Smooth muscle cell (in vitro differentiated cells): ENCODE data around the gene CIDEA. TPM values are rescaled to one million over a fixed set of nuclear protein-coding genes. Genes with fewer than 3 reads are reported as not detected.

Source experiments
- DNase-seq: peaks from one replicate; lab custom pipeline; 2025; ENCODE audit not compliant: unreplicated experiment; lab: John Stamatoyannopoulos, UW
- H2AFZ ChIP-seq: fragments of 200-600 bp; sonication (generic); 2 replicates; pipeline ENCODE4 v1.6.0; 2016; ENCODE audit warnings: antibody characterized with exemption, low read depth, mild to moderate bottlenecking
- H3F3A ChIP-seq: fragments of 200-600 bp; sonication (generic); 2 replicates; pipeline ENCODE4 v1.6.0; 2017; ENCODE audit warnings: antibody characterized with exemption, low read depth
- H3K27ac ChIP-seq: fragments of 200-600 bp; sonication (generic); 2 replicates; pipeline ENCODE4 v1.5.1; 2016; ENCODE audit warnings: low read depth, mild to moderate bottlenecking
- H3K27me3 ChIP-seq: fragments of 200-600 bp; sonication (generic); 2 replicates; pipeline ENCODE4 v1.6.1; 2016; ENCODE audit warnings: low read depth, mild to moderate bottlenecking
- H3K36me3 ChIP-seq: fragments of 200-600 bp; sonication (generic); 2 replicates; pipeline ENCODE4 v1.5.1; 2016; ENCODE audit warnings: low read depth
- H3K4me1 ChIP-seq: fragments of 200-600 bp; sonication (generic); 2 replicates; pipeline ENCODE4 v1.5.1; 2016; ENCODE audit warnings: low read depth
- H3K4me2 ChIP-seq: fragments of 200-600 bp; sonication (generic); 2 replicates; pipeline ENCODE4 v1.6.0; 2016; ENCODE audit warnings: mild to moderate bottlenecking
- H3K4me3 ChIP-seq: fragments of 200-600 bp; sonication (generic); 2 replicates; pipeline ENCODE4 v1.5.1; 2016; ENCODE audit warnings: mild to moderate bottlenecking
- H3K79me2 ChIP-seq: fragments of 200-600 bp; sonication (generic); 2 replicates; pipeline ENCODE4 v1.6.0; 2016; ENCODE audit warnings: low read depth, mild to moderate bottlenecking
- H3K9ac ChIP-seq: fragments of 200-600 bp; sonication (generic); 2 replicates; pipeline ENCODE4 v1.6.0; 2016; ENCODE audit warnings: low read depth
- H3K9me3 ChIP-seq: fragments of 200-600 bp; sonication (generic); replicated peaks from 2 replicates; pipeline ENCODE4 v1.5.1; 2016; ENCODE audit warnings: low read depth
- H4K20me1 ChIP-seq: fragments of 200-600 bp; sonication (generic); 2 replicates; pipeline ENCODE4 v1.6.0; 2016; ENCODE audit warnings: low read depth
- WGBS: methylation state at CpG from one replicate; pipeline ENCODE4 v1.1.7; 2016; ENCODE audit warnings: low lambda C conversion rate; 5-methylcytosine and 5-hydroxymethylcytosine counted together
- polyA plus RNA-seq: library from polyadenylated mRNA; unstranded; fragments of >200 nt; fragmentation: Nextera tagmentation; extraction: Ambion mirVana; gene quantifications from 2 replicates; pipeline ENCODE4 v1.2.1, GENCODE V29; 2016
- total RNA-seq: library from RNA; depleted of rRNA; stranded (reverse); fragments of >200 nt; gene quantifications from 2 replicates; pipeline ENCODE4 v1.2.3, GENCODE V29; 2014
- TF ChIP-seq, protein P1 (sequence below): fragments of 200-600 bp; sonication (generic); IDR thresholded peaks from 2 replicates; pipeline ENCODE4 v1.5.1; 2017; ENCODE audit warnings: borderline replicate concordance, mild to moderate bottlenecking, antibody characterized with exemption; ENCODE audit not compliant: insufficient read depth, poor library complexity, severe bottlenecking

CIDEA gene
- total and polyA plus RNA-seq, 2 experiments from 2014 or later: not detected

DNA sequence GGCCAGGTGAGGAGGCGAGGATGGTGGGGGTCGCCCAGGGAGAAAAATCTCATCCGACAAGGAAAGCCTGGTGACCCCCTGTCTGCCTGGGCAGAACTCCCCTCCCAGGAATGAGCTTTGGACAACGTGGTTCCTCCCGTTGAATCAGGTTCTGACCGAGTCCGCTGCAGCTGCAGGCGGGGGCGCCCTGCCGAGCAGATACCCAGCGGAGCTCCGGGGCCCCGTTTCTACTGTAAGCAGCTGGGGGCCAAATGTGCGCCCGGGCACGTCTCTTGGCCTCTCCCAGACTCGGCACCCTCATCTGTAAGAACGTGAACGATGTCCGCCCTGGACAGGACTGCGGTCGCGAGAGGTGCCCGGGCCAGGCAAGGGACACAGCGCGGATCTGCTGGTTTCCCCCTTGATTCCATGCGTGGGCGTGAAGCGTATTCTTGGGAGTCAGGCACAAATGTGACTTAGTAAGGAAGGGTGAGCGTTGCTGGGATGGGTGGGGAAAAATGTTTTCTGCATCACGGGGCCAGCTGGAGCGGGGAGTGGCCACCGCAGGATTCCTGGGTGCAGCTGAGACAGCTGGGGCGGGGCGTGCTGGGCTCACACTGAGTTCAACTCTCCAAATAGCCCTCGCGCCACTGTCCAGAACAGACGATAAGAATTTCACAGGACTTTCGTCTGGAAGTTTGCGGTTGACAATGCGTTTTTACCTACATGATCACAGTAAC lies 33.7 kb downstream of the CIDEA start:
- H2AFZ ChIP-seq: peak overlapping the region; percentile 39
- H3K79me2 ChIP-seq: no peaks in the 10 kb centered on the region
- peak overlapping the region; percentile 80 for H3K27ac ChIP-seq
- H3F3A ChIP-seq: peaks cover 13% of the 10 kb centered on the region
- TF ChIP-seq, protein P1, sequence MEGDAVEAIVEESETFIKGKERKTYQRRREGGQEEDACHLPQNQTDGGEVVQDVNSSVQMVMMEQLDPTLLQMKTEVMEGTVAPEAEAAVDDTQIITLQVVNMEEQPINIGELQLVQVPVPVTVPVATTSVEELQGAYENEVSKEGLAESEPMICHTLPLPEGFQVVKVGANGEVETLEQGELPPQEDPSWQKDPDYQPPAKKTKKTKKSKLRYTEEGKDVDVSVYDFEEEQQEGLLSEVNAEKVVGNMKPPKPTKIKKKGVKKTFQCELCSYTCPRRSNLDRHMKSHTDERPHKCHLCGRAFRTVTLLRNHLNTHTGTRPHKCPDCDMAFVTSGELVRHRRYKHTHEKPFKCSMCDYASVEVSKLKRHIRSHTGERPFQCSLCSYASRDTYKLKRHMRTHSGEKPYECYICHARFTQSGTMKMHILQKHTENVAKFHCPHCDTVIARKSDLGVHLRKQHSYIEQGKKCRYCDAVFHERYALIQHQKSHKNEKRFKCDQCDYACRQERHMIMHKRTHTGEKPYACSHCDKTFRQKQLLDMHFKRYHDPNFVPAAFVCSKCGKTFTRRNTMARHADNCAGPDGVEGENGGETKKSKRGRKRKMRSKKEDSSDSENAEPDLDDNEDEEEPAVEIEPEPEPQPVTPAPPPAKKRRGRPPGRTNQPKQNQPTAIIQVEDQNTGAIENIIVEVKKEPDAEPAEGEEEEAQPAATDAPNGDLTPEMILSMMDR: no peak
- peak overlapping the region; percentile 77 for H3K9ac ChIP-seq
- no peaks in the 10 kb centered on the region for H3K27me3 ChIP-seq
- no peaks in the 10 kb centered on the region for H3K9me3 ChIP-seq
- no peaks in the 10 kb centered on the region for H3K36me3 ChIP-seq
- no peak for DNase-seq
- 2% methylated on average over 41 of the region's 41 CpGs for WGBS
- H3K4me2 ChIP-seq: peak overlapping the region; percentile 87
- H3K4me1 ChIP-seq: peaks cover 10% of the 10 kb centered on the region
- peak overlapping the region; percentile 55 for H3K4me3 ChIP-seq
- no peaks in the 10 kb centered on the region for H4K20me1 ChIP-seq

DNA sequence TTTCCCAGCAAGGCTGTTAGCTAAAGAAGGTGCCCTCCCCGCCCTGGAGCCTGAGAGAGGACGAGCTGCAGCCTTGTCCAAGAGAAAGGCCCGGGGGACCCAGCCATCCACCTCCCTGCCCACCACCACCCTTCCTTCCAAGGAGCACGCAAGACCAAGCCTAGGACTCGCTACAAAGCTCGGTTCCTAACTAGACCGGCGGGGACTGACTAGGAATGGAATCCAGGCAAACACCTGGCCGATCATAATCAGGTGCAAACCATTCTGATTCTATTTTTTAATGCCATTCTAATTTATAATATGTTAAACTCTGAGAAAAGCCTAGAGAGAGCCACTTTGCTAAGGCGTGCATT lies 34.2 kb downstream of the CIDEA start:
- peak overlapping the region; percentile 51 for H3K9ac ChIP-seq
- peaks cover 10% of the 10 kb centered on the region for H3K4me1 ChIP-seq
- WGBS: 6% methylated on average over 10 of the region's 10 CpGs
- H3K27ac ChIP-seq: peak overlapping the region; percentile 80
- DNase-seq: no peak
- TF ChIP-seq, protein P1: no peak
- H4K20me1 ChIP-seq: no peaks in the 10 kb centered on the region
- no peaks in the 10 kb centered on the region for H3K36me3 ChIP-seq
- no peaks in the 10 kb centered on the region for H3K79me2 ChIP-seq
- no peaks in the 10 kb centered on the region for H3K9me3 ChIP-seq
- H3F3A ChIP-seq: peaks cover 13% of the 10 kb centered on the region
- H3K4me2 ChIP-seq: peak overlapping the region; percentile 87
- H2AFZ ChIP-seq: no peak overlapping the region
- H3K27me3 ChIP-seq: no peaks in the 10 kb centered on the region
- H3K4me3 ChIP-seq: peak overlapping the region; percentile 55

DNA sequence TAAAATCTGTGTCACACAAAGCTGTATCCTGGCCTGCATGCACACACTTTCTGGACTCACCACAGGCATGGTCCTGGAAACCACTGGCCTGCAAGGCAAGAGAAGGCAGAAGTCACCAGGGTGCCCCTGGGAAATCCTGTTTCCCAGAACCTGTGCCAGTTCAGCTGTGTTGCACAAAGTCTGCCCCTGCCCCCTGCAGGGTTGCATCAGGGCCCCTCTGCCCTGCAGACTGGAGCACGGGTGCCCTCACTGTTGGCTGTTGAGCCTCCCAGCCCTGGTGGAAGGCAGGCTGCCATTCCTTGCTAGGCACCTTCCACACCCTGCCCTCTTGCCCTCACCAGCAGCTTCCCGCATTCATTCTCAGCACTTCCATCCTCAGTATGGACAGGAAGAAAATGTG lies 35.9 kb downstream of the CIDEA start:
- DNase-seq: no peak
- TF ChIP-seq, protein P1: no peak
- H3F3A ChIP-seq: peaks cover 13% of the 10 kb centered on the region
- H4K20me1 ChIP-seq: no peaks in the 10 kb centered on the region
- H3K4me3 ChIP-seq: no peak overlapping the region
- H3K27me3 ChIP-seq: no peaks in the 10 kb centered on the region
- H3K79me2 ChIP-seq: no peaks in the 10 kb centered on the region
- no peak overlapping the region for H2AFZ ChIP-seq
- peaks cover 10% of the 10 kb centered on the region for H3K4me1 ChIP-seq
- H3K9ac ChIP-seq: no peak overlapping the region
- H3K4me2 ChIP-seq: no peak overlapping the region
- no peaks in the 10 kb centered on the region for H3K36me3 ChIP-seq
- H3K9me3 ChIP-seq: no peaks in the 10 kb centered on the region
- H3K27ac ChIP-seq: no peak overlapping the region
- 88% methylated on average over 2 of the region's 2 CpGs for WGBS

DNA sequence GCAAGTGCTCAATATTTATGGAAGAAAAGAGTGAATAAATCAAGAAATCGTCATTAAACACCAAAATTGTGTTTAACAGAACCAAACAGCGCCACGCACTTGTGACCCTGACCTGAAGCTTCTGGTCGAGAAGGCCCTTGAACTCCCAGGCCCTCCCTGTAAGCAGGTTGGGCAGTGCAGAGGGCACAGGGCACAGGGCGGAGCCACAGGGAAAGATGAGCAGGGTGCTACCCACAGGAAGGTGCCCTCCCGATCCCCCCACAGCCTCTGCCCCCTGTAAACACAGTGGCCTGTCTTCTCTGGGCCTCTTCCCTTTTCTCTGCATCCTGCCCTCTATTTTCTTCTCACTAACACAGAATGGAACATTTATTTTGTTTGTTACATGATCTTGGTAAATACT lies 37.0 kb downstream of the CIDEA start:
- DNase-seq: no peak
- TF ChIP-seq, protein P1: no peak

More for the DNA sequence above, 37.0 kb downstream of the CIDEA start:
- Histone ChIP-seq H2AFZ (no peak overlapping the region), H3K9ac (no peak overlapping the region), H3K4me3 (no peak overlapping the region), H3K36me3 (no peaks in the 10 kb centered on the region), H3K9me3 (no peaks in the 10 kb centered on the region), H3K27ac (no peak overlapping the region), H3F3A (peaks cover 12% of the 10 kb centered on the region), H3K4me1 (peaks cover 10% of the 10 kb centered on the region), H3K4me2 (no peak overlapping the region), H3K27me3 (no peaks in the 10 kb centered on the region), H4K20me1 (no peaks in the 10 kb centered on the region), H3K79me2 (no peaks in the 10 kb centered on the region)
- 96% methylated on average over 6 of the region's 6 CpGs for WGBS
